A549 (cell line): ENCODE data around the gene TERB1. TPM values are rescaled to one million over a fixed set of nuclear protein-coding genes. Genes with fewer than 3 reads are reported as not detected.

Experiments
- ATAC-seq, 2 experiments: fragments of 200-7000 bp in 1 of 2; fragments of >200 bp in 1 of 2; cut with Nextera tagmentation in 1 of 2; cut with Tn5 transposase in 1 of 2; 3 replicates each; pipeline versions ENCODE4 v1.8.0 to v1.9.1; 2018 to 2020; ENCODE audit warnings: mild to moderate bottlenecking in 1 of 2, moderate library complexity in 1 of 2
- CTCF ChIA-PET: fragments of 300-600 bp; sonication (Branson Sonifier 250); formaldehyde crosslinking; extraction: SDS; loops from one replicate; lab custom pipeline; 2021; ENCODE audit warnings: antibody characterized with exemption, inconsistent platforms; lab: Yijun Ruan, JAX
- POLR2A ChIA-PET: fragments of 350-600 bp; formaldehyde crosslinking; extraction: SDS; loops from one replicate; lab custom pipeline; 2021; ENCODE audit warnings: antibody characterized with exemption, inconsistent platforms; lab: Yijun Ruan, JAX
- DNase-seq, 2 experiments: peaks; one replicate each; pipeline versions ENCODE4 v3.0.0 to v3.0.0-alpha.2; 2011 to 2016; ENCODE audit warnings: low read depth in 1 of 2, low spot score in 1 of 2
- FAIRE-seq: peaks from 2 replicates; lab custom pipeline; 2011; peaks lifted over from hg19 to GRCh38; lab: Jason Lieb, UNC
- H3K27ac ChIP-seq, 2 experiments: fragments of >200 bp; sonication (Bioruptor Twin); formaldehyde crosslinking; 3 replicates each; pipeline ENCODE4 v1.5.1; 2016 to 2017
- H3K4me1 ChIP-seq: fragments of >200 bp; sonication (Bioruptor Twin); formaldehyde crosslinking; 3 replicates; pipeline ENCODE4 v1.6.1; 2016
- H3K4me2 ChIP-seq: fragments of >200 bp; sonication (Bioruptor Twin); formaldehyde crosslinking; 3 replicates; pipeline ENCODE4 v1.6.1; 2016
- H3K4me3 ChIP-seq: fragments of >200 bp; sonication (Bioruptor Twin); formaldehyde crosslinking; 3 replicates; pipeline ENCODE4 v1.5.1; 2016
- H3K9me3 ChIP-seq: fragments of >200 bp; sonication (Bioruptor Twin); formaldehyde crosslinking; 3 replicates; pipeline ENCODE4 v1.6.1; 2016
- CBX8 ChIP-seq: fragments of 200-600 bp; sonication (generic); IDR thresholded peaks from 2 replicates; pipeline ENCODE4 v1.6.1; 2016
- CEBPB ChIP-seq, 2 experiments: fragments of >200 bp in 1 of 2; sonication (Bioruptor Twin) in 1 of 2; formaldehyde crosslinking in 1 of 2; IDR thresholded peaks; 2 replicates each; pipeline ENCODE4 v1.6.1; 2012 to 2016
- EP300 ChIP-seq, 2 experiments: fragments of >200 bp; sonication (Bioruptor Twin); formaldehyde crosslinking; IDR thresholded peaks; 2 replicates in 1 of 2; 3 replicates in 1 of 2; pipeline ENCODE4 v1.6.1; 2016 to 2017
- ESRRA ChIP-seq: fragments of 150-350 bp; IDR thresholded peaks from 2 replicates; pipeline ENCODE4 v1.6.1; 2014; ENCODE audit warnings: mild to moderate bottlenecking, low read length, borderline replicate concordance
- FOSB ChIP-seq: fragments of 250-450 bp; sonication (Bioruptor Pico); IDR thresholded peaks from 2 replicates; pipeline ENCODE4 v1.5.0; 2020; ENCODE audit warnings: mild to moderate bottlenecking, moderate library complexity
- GATA3 ChIP-seq: IDR thresholded peaks from 2 replicates; pipeline ENCODE4 v1.6.1; 2012; ENCODE audit warnings: borderline replicate concordance
- HDAC2 ChIP-seq: fragments of 200-600 bp; sonication (generic); IDR thresholded peaks from 2 replicates; pipeline ENCODE4 v1.6.1; 2016
- HOXA7 ChIP-seq: fragments of 250-450 bp; sonication (Bioruptor Pico); IDR thresholded peaks from 2 replicates; pipeline ENCODE4 v1.5.0; 2020; ENCODE audit warnings: mild to moderate bottlenecking, moderate library complexity
- HOXB5 ChIP-seq: fragments of 250-450 bp; sonication (Bioruptor Pico); IDR thresholded peaks from 2 replicates; pipeline ENCODE4 v1.5.0; 2020; ENCODE audit warnings: mild to moderate bottlenecking, moderate library complexity
- JUNB ChIP-seq: fragments of >200 bp; sonication (Bioruptor Twin); formaldehyde crosslinking; IDR thresholded peaks from 2 replicates; pipeline ENCODE4 v1.6.1; 2016
- MAZ ChIP-seq: fragments of 150-350 bp; IDR thresholded peaks from 2 replicates; pipeline ENCODE4 v1.6.1; 2014; ENCODE audit warnings: antibody characterized with exemption, low read depth, low read length, borderline replicate concordance
- POLR2A ChIP-seq: IDR thresholded peaks from 2 replicates; pipeline ENCODE4 v1.6.1; 2012; ENCODE audit warnings: mild to moderate bottlenecking, low read length
- SREBF2 ChIP-seq: fragments of 450-650 bp; IDR thresholded peaks from 2 replicates; pipeline ENCODE4 v1.6.1; 2014; ENCODE audit warnings: mild to moderate bottlenecking, moderate library complexity
- TFCP2L1 ChIP-seq: fragments of 250-450 bp; sonication (Bioruptor Pico); IDR thresholded peaks from 2 replicates; pipeline ENCODE4 v1.5.0; 2021; ENCODE audit warnings: mild to moderate bottlenecking
- TP53 ChIP-seq: fragments of 250-450 bp; sonication (Bioruptor Pico); IDR thresholded peaks from 2 replicates; pipeline ENCODE4 v1.5.0; 2021; ENCODE audit warnings: mild to moderate bottlenecking, moderate library complexity
- WGBS: methylation state at CpG from one replicate; pipeline ENCODE4 v1.1.6; 2017; ENCODE audit errors: missing lambda C conversion rate; 5-methylcytosine and 5-hydroxymethylcytosine counted together
- polyA plus RNA-seq, 4 experiments: library from polyadenylated mRNA; depleted of rRNA in 3 of 4; stranded (reverse); fragments of >200 nt; fragmentation: RNase III in 1 of 4; extraction: RNeasy Plus Mini Kit Qiagen cat#74134 plus additional on column Dnase treatment in 1 of 4; gene quantifications; 2 replicates in 3 of 4; 3 replicates in 1 of 4; pipeline ENCODE4 v1.2.3, GENCODE V29; 2011 to 2017
- TF ChIP-seq, protein P1 (sequence below): IDR thresholded peaks from 2 replicates; pipeline ENCODE4 v1.6.1; 2012
- TF ChIP-seq, protein P2 (sequence below): IDR thresholded peaks from 2 replicates; pipeline ENCODE4 v1.6.1; 2012; ENCODE audit warnings: low read depth, borderline replicate concordance
- TF ChIP-seq, protein P3 (sequence below): fragments of 150-350 bp; IDR thresholded peaks from 2 replicates; pipeline ENCODE4 v1.6.1; 2014; ENCODE audit warnings: low read depth, mild to moderate bottlenecking, low read length
- TF ChIP-seq, protein P4 (sequence below): fragments of >200 bp; sonication (Bioruptor Twin); formaldehyde crosslinking; IDR thresholded peaks from 3 replicates; pipeline ENCODE4 v1.5.1; 2016

The TERB1 gene
- polyA plus RNA-seq, 2 of the 4 experiments (the other 2 are of a cell fraction) = 0.17 to 0.18 TPM

DNA sequence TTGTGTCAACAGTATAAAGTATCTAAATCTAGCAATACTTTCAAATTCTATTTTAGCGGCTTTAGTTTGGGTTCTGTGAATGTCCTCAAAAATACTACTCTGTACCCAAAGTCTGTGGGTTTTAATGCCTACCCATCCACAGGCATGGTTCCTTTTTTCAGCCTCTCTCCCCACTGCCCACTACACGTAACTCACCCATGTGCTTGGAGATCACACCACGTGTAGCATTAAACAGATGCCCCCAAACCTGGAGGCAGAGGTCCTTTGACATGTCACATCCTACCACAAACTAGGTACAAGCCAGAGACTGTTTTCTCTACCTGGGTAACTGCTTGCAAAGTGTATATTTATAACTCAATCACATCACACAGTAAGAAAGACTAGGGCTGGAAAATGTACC is 55.3 kb downstream of the TERB1 start:
- FAIRE-seq = no peak
- Histone ChIP-seq H3K4me3 (no peak overlapping the region), H3K27ac (no peak overlapping the region), H3K9me3 (no peaks in the 10 kb centered on the region), H3K4me2 (no peak overlapping the region), H3K4me1 (peaks cover 33% of the 10 kb centered on the region)
- DNase-seq = no peak
- POLR2A ChIA-PET = no interaction called here
- WGBS = 83% methylated on average over 3 of the region's 3 CpGs
- TF ChIP-seq CBX8 = no peak
- TF ChIP-seq HDAC2 = no peak
- no peak for TF ChIP-seq GATA3
- TF ChIP-seq HOXA7 = no peak
- no peak for TF ChIP-seq SREBF2
- TF ChIP-seq, protein P1, sequence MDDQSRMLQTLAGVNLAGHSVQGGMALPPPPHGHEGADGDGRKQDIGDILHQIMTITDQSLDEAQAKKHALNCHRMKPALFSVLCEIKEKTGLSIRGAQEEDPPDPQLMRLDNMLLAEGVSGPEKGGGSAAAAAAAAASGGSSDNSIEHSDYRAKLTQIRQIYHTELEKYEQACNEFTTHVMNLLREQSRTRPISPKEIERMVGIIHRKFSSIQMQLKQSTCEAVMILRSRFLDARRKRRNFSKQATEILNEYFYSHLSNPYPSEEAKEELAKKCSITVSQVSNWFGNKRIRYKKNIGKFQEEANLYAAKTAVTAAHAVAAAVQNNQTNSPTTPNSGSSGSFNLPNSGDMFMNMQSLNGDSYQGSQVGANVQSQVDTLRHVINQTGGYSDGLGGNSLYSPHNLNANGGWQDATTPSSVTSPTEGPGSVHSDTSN = no peak
- no peak for TF ChIP-seq JUNB
- CTCF ChIA-PET = interaction anchor here (1.1 to 13.8 kb wide), 3 partner anchors 11 to 122 kb away, joined by 3 to 166 read pairs (median 9); no protein-coding TSS in a partner anchor
- ATAC-seq = no peak

DNA sequence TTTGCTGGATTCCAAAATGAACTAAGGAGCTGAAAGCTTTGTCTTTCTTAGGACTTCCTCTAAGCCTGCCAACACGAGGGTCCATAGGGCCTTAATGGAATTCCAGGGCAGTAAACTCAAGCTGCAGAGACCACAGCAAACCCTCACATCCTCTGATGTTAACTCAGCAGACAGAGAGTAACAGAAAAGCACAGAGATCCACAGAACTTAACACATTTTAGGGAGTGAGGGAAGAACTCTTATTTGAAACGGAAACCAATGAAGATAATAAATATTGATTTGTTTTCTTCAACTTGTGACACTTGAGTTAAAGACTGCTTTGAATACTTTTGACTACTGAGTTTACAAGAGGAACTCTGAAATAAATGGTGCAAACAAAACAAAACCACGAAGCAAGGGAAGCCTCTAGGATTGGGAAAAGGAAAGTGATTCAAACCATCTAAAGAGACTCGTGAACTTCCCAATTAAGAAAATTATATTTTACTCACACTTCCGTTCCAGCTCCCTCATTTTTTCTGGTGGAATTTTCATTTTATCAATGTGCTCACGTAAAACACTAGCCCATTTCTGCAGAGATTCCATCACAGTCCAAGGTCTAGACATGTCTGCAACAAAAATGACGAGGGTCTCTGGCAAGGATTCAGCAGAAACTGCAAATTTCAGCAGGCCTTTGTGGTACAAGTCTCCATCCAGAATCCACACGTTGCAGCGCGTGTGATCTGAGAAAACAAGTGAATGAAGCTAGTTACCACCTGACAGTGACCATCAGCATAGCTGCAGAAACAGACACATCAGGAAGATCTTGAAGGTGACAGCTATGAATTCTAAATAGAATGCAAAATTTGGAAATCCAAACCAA is 59.2 kb downstream of the TERB1 start:
- Histone ChIP-seq H3K27ac (peak overlapping the region; percentile 83 to 88), H3K9me3 (no peaks in the 10 kb centered on the region), H3K4me3 (no peak overlapping the region), H3K4me2 (peak overlapping the region; percentile 72), H3K4me1 (peaks cover 30% of the 10 kb centered on the region)
- no peak for TF ChIP-seq HOXB5
- TF ChIP-seq FOSB = no peak
- TF ChIP-seq MAZ = no peak
- TF ChIP-seq CBX8 = no peak
- no peak for TF ChIP-seq POLR2A
- TF ChIP-seq ESRRA = no peak
- TF ChIP-seq, protein P2, sequence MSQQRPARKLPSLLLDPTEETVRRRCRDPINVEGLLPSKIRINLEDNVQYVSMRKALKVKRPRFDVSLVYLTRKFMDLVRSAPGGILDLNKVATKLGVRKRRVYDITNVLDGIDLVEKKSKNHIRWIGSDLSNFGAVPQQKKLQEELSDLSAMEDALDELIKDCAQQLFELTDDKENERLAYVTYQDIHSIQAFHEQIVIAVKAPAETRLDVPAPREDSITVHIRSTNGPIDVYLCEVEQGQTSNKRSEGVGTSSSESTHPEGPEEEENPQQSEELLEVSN = no peak
- TF ChIP-seq, protein P3, sequence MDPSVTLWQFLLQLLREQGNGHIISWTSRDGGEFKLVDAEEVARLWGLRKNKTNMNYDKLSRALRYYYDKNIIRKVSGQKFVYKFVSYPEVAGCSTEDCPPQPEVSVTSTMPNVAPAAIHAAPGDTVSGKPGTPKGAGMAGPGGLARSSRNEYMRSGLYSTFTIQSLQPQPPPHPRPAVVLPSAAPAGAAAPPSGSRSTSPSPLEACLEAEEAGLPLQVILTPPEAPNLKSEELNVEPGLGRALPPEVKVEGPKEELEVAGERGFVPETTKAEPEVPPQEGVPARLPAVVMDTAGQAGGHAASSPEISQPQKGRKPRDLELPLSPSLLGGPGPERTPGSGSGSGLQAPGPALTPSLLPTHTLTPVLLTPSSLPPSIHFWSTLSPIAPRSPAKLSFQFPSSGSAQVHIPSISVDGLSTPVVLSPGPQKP = no peak
- no peak for TF ChIP-seq TFCP2L1
- TF ChIP-seq HDAC2 = no peak
- TF ChIP-seq EP300 (IDR thresholded peaks at IDR 0.05) = no peak
- no peak for TF ChIP-seq TP53
- no peak for TF ChIP-seq CEBPB (IDR thresholded peaks at IDR 0.05)
- ChIA-PET POLR2A (interaction anchor here (0.6 to 1.9 kb wide), 8 partner anchors 8 to 191 kb away, joined by 3 to 8 read pairs (median 6); partner anchors contain the start of gene DYNC1LI2), CTCF (interaction anchor here (0.5 to 13.8 kb wide), 11 partner anchors 8 to 160 kb away, joined by 3 to 166 read pairs (median 4); partner anchors contain the start of gene DYNC1LI2)
- FAIRE-seq (no peak), ATAC-seq (no peak), DNase-seq (no peak)
- 72% methylated on average over 10 of the region's 10 CpGs for WGBS

DNA sequence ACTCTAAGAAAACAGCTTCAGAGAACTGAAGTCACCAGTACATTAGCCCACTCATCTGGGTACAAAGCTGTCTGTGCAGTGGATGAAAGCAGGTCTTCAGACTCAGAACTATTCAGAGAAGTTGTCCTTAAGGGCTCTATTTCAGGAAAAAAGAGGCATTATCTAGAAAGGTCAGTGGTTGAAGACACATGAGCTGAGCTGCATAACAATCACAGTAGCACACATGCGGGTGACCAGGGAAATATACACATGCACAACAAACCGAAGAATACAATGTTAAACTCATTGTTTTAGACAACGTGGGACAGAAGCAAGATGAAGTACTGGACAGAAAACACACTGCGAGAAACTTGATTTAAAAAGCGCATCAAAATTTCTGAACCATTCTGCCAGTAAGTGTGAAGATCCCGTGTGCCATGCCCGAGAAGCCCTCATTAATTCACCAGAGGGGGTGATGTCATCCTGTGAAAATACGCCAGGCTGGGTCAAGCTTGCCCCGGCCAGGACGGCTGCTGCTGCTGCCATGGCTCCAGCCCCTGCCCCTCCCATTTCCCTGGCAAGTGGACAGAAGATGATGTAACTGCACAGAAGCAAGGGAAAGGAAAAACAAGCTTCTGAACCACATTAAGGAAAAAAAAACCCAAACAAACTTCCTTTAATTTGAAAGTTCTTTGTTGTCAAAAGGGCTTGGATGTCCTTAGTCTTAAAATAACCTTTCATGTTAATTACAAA is 60.0 kb downstream of the TERB1 start:
- peak; percentile 68 to 77 for DNase-seq
- CTCF ChIA-PET = interaction anchor here (0.5 to 13.8 kb wide), 16 partner anchors 9 to 161 kb away, joined by 3 to 166 read pairs (median 4); partner anchors contain the start of gene DYNC1LI2
- 36% methylated on average over 10 of the region's 10 CpGs for WGBS
- Histone ChIP-seq H3K9me3 (no peaks in the 10 kb centered on the region), H3K27ac (peak overlapping the region; percentile 83 to 88), H3K4me3 (no peak overlapping the region), H3K4me2 (peak overlapping the region; percentile 72), H3K4me1 (peaks cover 37% of the 10 kb centered on the region)
- POLR2A ChIA-PET = interaction anchor here (0.6 to 1.9 kb wide), 8 partner anchors 9 to 192 kb away, joined by 3 to 8 read pairs (median 6); partner anchors contain the start of gene DYNC1LI2
- peak; percentile 85 to 92 for ATAC-seq
- no peak for FAIRE-seq
- TF ChIP-seq, protein P4, sequence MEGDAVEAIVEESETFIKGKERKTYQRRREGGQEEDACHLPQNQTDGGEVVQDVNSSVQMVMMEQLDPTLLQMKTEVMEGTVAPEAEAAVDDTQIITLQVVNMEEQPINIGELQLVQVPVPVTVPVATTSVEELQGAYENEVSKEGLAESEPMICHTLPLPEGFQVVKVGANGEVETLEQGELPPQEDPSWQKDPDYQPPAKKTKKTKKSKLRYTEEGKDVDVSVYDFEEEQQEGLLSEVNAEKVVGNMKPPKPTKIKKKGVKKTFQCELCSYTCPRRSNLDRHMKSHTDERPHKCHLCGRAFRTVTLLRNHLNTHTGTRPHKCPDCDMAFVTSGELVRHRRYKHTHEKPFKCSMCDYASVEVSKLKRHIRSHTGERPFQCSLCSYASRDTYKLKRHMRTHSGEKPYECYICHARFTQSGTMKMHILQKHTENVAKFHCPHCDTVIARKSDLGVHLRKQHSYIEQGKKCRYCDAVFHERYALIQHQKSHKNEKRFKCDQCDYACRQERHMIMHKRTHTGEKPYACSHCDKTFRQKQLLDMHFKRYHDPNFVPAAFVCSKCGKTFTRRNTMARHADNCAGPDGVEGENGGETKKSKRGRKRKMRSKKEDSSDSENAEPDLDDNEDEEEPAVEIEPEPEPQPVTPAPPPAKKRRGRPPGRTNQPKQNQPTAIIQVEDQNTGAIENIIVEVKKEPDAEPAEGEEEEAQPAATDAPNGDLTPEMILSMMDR = no peak
- TF ChIP-seq CEBPB (IDR thresholded peaks at IDR 0.05) = peak; percentile 33 to 55; a peak in 1 of 4 replicates
